Endothelial cell of umbilical vein (primary cell): ENCODE results near the gene MAP4K4.

Source experiments
- CTCF ChIP-seq, 2 donors: IDR thresholded peaks; 1 replicate in 1 of 2; 2 replicates in 1 of 2; pipeline ENCODE4 v1.5.1; 2011; ENCODE audit warnings: low read length in 2 of 2, mild to moderate bottlenecking in 2 of 2, moderate library complexity in 2 of 2, control low read depth in 1 of 2, inconsistent platforms in 1 of 2, low read depth in 1 of 2; ENCODE audit not compliant: insufficient read depth in 1 of 2; ENCODE audit errors: extremely low read depth in 1 of 2
- EZH2 ChIP-seq: IDR thresholded peaks from 2 replicates; pipeline ENCODE4 v1.6.1; 2012; ENCODE audit warnings: borderline replicate concordance, low read depth, mild to moderate bottlenecking, moderate library complexity, low read length, inconsistent platforms; ENCODE audit not compliant: severe bottlenecking
- FOS ChIP-seq: IDR thresholded peaks from 2 replicates; pipeline ENCODE4 v1.6.1; 2011; ENCODE audit warnings: mild to moderate bottlenecking, low read length, moderate library complexity, borderline replicate concordance; ENCODE audit not compliant: insufficient read depth
- GATA2 ChIP-seq: IDR thresholded peaks from 2 replicates; pipeline ENCODE4 v1.7.0; 2011; ENCODE audit warnings: low read depth, mild to moderate bottlenecking, moderate library complexity, mixed read lengths, low read length; ENCODE audit not compliant: insufficient read length, insufficient read depth
- JUN ChIP-seq: IDR thresholded peaks from 2 replicates; pipeline ENCODE4 v1.6.1; 2011; ENCODE audit warnings: borderline replicate concordance, low read depth; ENCODE audit not compliant: insufficient read length, insufficient read depth
- MAX ChIP-seq: IDR thresholded peaks from 2 replicates; pipeline ENCODE4 v1.6.1; 2011; ENCODE audit not compliant: insufficient read depth, insufficient read length
- MYC ChIP-seq: IDR thresholded peaks from one replicate; pipeline ENCODE4 v1.6.1; 2011; ENCODE audit warnings: mild to moderate bottlenecking, low read depth, low read length
- POLR2A ChIP-seq: IDR thresholded peaks from 2 replicates; pipeline ENCODE4 v1.6.1; 2012; ENCODE audit warnings: low read depth, mild to moderate bottlenecking, control low read depth, low read length
- POLR2AphosphoS5 ChIP-seq: IDR thresholded peaks from 2 replicates; pipeline ENCODE4 v1.6.1; 2012; ENCODE audit warnings: low read depth, mild to moderate bottlenecking, control low read depth, low read length, moderate library complexity; ENCODE audit not compliant: insufficient read depth

- no peak for TF ChIP-seq CTCF (IDR thresholded peaks at IDR 0.05; ENCODE audit: extremely low read depth in 1 of 2, insufficient read depth in 1 of 2, low read depth in 1 of 2, low read length in 2 of 2)
- TF ChIP-seq POLR2AphosphoS5: no peak
- no peak for TF ChIP-seq FOS
- no peak for TF ChIP-seq EZH2
- TF ChIP-seq POLR2A: no peak
- TF ChIP-seq MYC: no peak
- no peak for TF ChIP-seq MAX
- TF ChIP-seq JUN: no peak
- TF ChIP-seq GATA2: no peak
These were observed 33.9 kb downstream of the MAP4K4 start for GRCh38 chr2:101731221-101732054.
